GM10266 (cell line): Measurements from ENCODE around the gene PTPN3.

ENCODE experiments used
- DNase-seq: peaks from one replicate; pipeline ENCODE4 v3.0.0; 2012; ENCODE audit errors: extremely low spot score
- CTCF ChIP-seq: IDR thresholded peaks from 2 replicates; pipeline ENCODE4 v1.5.1; 2012; ENCODE audit warnings: mild to moderate bottlenecking, low read depth; ENCODE audit not compliant: control insufficient read depth, insufficient read depth; ENCODE audit errors: missing control alignments

Gene PTPN3

GRCh38 chr9:109385499-109385898 is 112.6 kb downstream of the PTPN3 start:
- no peak for DNase-seq
- no peak for TF ChIP-seq CTCF

DNA sequence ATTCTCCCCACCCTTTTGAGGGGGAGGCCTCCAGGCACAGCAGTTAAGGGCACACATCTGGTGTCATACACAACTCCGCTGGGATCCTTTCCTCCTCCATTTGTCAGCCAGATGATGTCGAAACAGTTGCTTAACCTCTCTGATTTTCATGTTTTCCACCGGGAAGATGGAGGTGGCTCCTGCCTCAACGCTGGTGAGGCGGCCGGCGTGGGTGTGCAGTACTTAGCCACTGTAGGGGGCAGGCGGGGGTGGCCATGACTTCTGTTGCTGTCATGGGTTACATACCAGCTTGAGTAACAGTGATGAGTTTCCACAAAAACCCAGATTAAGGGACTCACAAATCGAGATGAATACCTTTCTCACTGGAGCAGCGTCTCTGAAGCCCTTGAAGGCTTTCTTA is 114.2 kb downstream of the PTPN3 start:
- no peak for TF ChIP-seq CTCF
- no peak for DNase-seq

DNA sequence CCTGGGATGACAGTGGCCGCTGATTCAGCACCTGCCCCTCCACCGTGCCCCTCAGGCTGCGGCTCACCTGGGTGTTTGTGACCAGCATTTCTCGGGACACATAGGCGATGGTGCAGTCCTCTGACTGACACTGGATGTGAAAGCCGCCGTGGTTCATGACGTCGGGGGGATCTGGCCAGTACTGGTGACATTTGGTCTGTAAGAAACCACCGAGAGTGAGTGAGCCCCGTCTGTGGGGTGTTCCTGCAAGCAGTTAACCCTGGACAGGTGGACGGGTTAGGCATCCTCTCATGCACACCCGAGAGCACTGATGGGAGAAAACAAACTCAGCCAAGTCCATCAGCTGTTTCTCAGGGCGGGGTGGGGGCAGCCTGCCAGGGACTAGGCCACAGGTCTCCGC is 114.8 kb downstream of the PTPN3 start:
- TF ChIP-seq CTCF: no peak
- no peak for DNase-seq

- DNase-seq: no peak
- TF ChIP-seq CTCF: no peak
Measured at GRCh38 chr9:109382585-109382984, 115.5 kb downstream of the PTPN3 start.

DNA sequence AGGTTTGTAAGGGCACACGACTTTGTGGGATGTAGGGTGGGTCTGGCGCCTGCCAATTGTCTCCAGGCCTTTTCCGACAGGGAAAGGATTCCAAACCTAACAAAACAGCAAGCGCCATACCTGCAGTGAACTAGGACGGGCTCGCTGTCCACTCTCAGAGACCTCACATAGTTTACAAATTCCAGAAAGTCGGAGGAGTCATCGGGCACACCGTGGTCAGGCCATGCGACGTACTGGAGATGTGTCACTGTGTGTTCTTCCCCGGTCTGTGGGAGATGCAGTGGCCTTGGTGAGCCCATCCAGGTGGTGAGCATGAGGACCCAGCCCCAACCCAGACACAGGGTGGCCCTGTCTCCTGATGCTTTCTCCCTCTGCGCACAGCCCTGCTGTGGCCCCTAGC is 115.9 kb downstream of the PTPN3 start:
- DNase-seq: no peak
- TF ChIP-seq CTCF: no peak

DNA sequence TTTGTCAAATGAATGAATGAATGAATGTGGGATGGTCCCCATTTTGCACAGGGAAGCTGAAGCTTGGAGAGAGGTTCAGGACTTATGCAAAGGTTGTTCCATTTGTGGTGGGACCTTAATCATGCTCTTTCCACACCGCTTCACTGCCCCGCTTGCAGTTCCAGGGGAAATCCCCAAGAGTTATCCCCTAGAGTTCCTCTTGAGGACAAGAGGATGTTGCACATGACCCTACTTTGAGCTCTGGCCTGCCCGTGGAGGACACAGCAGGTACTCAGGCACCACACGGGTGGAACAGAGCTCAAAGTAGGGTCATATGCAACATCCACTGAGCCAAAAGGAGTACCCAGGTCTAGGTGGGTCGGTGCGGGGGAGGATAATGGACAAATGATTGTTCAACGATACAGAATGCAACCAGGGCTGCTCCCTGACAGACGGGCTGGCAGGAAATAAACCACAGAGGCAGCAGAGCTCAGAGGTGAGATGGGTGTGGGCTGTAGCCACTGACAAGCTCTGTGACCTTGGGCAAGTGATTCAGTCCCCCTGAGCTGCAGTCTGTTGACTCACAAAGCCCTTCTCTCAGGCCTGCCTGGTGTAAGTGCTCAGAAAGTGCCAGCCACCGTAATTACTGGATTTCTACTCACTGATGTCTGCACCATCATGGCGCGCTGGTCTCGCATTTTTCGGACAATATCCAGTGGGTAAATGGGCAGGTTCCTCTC is 116.9 kb downstream of the PTPN3 start:
- peak; percentile 34 for DNase-seq
- TF ChIP-seq CTCF: no peak

- TF ChIP-seq CTCF: no peak
- no peak for DNase-seq
Measured at GRCh38 chr9:109379513-109379912, 118.6 kb downstream of the PTPN3 start.
